HepG2 (cell line): Measurements from ENCODE around the gene RBCK1. TPM values are rescaled to one million over a fixed set of nuclear protein-coding genes. Genes with fewer than 3 reads are reported as not detected.

Source experiments
- MNT ChIP-seq: fragments of 450-650 bp; IDR thresholded peaks from 2 replicates; pipeline ENCODE4 v1.6.1; 2016
- NR0B2 ChIP-seq: sonication (generic); formaldehyde crosslinking; IDR thresholded peaks from 2 replicates; pipeline ENCODE4 v1.4.0; 2020; ENCODE audit warnings: mild to moderate bottlenecking, missing genetic modification reagents
- PHF5A ChIP-seq: IDR thresholded peaks from one replicate; pipeline ENCODE4 v1.6.1; 2018; ENCODE audit warnings: low read depth, missing genetic modification reagents; ENCODE audit not compliant: unreplicated experiment
- RAD21 ChIP-seq: fragments of 450-650 bp; formaldehyde crosslinking; IDR thresholded peaks from 2 replicates; pipeline ENCODE4 v1.5.0; 2020; ENCODE audit warnings: mild to moderate bottlenecking
- RNF2 ChIP-seq: fragments of 450-650 bp; conservative IDR thresholded peaks from 2 replicates; pipeline ENCODE4 v1.6.1; 2016; ENCODE audit warnings: low read depth
- ZFP36L2 ChIP-seq: sonication (generic); formaldehyde crosslinking; IDR thresholded peaks from 2 replicates; pipeline ENCODE4 v1.4.0; 2020; ENCODE audit warnings: missing genetic modification reagents
- ZMAT3 ChIP-seq: sonication (generic); formaldehyde crosslinking; conservative IDR thresholded peaks from 2 replicates; pipeline ENCODE4 v1.7.0; 2021; ENCODE audit warnings: missing genetic modification reagents
- ZNF512 ChIP-seq: sonication (generic); formaldehyde crosslinking; IDR thresholded peaks from 2 replicates; pipeline ENCODE4 v1.4.0; 2020; ENCODE audit warnings: mild to moderate bottlenecking, missing genetic modification reagents
- ZNF572 ChIP-seq: sonication (generic); formaldehyde crosslinking; IDR thresholded peaks from 2 replicates; pipeline ENCODE4 v1.5.1; 2020; ENCODE audit warnings: mild to moderate bottlenecking, missing genetic modification reagents
- ZNF574 ChIP-seq: sonication (generic); formaldehyde crosslinking; IDR thresholded peaks from 2 replicates; pipeline ENCODE4 v1.4.0; 2020; ENCODE audit warnings: missing genetic modification reagents
- ZNF646 ChIP-seq: sonication (generic); formaldehyde crosslinking; IDR thresholded peaks from 2 replicates; pipeline ENCODE4 v1.9.0; 2021; ENCODE audit warnings: mild to moderate bottlenecking, missing genetic modification reagents
- polyA plus RNA-seq, 8 experiments: library from polyadenylated mRNA; depleted of rRNA in 3 of 8; stranded (reverse) in 7 of 8; unstranded in 1 of 8; fragments of >200 nt; fragmentation: Illumina TruSeq in 4 of 8; extraction: Trizol in 4 of 8; gene quantifications; 2 replicates each; pipeline versions ENCODE4 v1.2.1 to v1.2.3, GENCODE V29; 2011 to 2016; ENCODE audit warnings: low read depth in 4 of 8, missing spikeins in 1 of 8, mixed read lengths in 1 of 8; ENCODE audit not compliant: insufficient read depth in 1 of 8
- total RNA-seq, 5 experiments: library from RNA; depleted of rRNA; stranded (reverse); fragments of >200 nt; fragmentation: Illumina TruSeq; extraction: Trizol; gene quantifications; 2 replicates each; pipeline ENCODE4 v1.2.3, GENCODE V29; 2016; ENCODE audit warnings: low read depth in 1 of 5
- TF ChIP-seq, protein P1 (sequence below): sonication (generic); formaldehyde crosslinking; IDR thresholded peaks from 2 replicates; pipeline ENCODE4 v1.5.0; 2020; ENCODE audit warnings: mild to moderate bottlenecking, missing genetic modification reagents

The RBCK1 gene
- total and polyA plus RNA-seq, 2 of the 13 experiments (the other 11 are each of a cell fraction or from before 2014, with no cell fraction given): 149 to 215 TPM

DNA sequence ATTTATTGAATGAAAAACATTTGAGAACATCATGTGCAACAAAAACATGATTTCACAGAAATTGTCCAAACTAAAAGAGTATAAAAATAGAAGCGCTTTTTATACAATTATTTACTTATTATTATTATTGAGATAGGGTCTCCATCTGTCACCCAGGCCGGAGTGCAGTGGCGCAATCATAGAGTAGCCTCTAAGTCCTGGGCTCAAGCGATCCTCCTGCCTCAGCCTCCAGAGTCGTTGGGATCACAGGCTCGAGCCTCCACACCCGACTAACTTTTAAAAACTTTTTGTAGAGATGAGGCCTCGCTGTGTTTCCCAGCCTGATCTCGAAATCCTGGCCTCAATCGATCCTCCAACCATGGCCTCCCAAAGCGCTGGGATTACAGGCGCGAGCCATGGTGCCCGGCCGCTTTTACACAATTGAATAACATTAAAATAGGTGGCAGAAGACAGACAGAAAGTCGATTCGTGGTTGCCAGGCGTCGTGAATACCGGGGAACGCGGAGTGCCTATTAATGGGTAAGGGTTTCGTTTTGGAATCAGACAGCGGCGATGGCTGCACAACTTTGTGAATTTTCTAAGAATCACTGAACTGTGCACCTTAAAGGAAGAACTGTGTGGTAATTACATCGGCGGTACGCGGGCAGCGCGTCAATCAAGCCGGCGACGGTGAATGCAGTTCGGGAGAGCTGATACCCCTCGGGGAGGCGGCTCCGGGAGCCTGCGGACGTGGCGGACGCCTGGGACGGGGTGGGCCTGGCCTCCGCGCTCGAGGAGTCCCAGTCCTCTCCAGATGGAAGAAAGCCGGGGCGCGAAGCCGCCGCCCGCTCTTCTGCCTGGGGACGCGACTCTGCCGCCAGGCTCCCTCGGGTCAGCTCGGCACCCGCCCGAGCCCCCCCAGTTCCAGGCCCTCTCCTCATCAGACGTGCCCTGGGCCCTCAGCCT, 53.4 kb downstream of the RBCK1 start (continued):
- no peak for TF ChIP-seq ZNF512 (CRISPR knock-in tag)
- no peak for TF ChIP-seq ZFP36L2 (CRISPR knock-in tag)
- TF ChIP-seq ZMAT3: peak; percentile 27; the same call in 1 of the 2 replicates
- no peak for TF ChIP-seq RNF2
- TF ChIP-seq RAD21 (CRISPR knock-in tag): no peak; the same call in 1 of the 2 replicates
- TF ChIP-seq MNT: no peak
- no peak for TF ChIP-seq ZNF572 (CRISPR knock-in tag)
- TF ChIP-seq, protein P1, sequence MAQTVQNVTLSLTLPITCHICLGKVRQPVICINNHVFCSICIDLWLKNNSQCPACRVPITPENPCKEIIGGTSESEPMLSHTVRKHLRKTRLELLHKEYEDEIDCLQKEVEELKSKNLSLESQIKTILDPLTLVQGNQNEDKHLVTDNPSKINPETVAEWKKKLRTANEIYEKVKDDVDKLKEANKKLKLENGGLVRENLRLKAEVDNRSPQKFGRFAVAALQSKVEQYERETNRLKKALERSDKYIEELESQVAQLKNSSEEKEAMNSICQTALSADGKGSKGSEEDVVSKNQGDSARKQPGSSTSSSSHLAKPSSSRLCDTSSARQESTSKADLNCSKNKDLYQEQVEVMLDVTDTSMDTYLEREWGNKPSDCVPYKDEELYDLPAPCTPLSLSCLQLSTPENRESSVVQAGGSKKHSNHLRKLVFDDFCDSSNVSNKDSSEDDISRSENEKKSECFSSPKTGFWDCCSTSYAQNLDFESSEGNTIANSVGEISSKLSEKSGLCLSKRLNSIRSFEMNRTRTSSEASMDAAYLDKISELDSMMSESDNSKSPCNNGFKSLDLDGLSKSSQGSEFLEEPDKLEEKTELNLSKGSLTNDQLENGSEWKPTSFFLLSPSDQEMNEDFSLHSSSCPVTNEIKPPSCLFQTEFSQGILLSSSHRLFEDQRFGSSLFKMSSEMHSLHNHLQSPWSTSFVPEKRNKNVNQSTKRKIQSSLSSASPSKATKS: no peak
- TF ChIP-seq NR0B2: 0 out of 2 replicates have a peak, but pooled peaks have one; percentile 26
- TF ChIP-seq PHF5A (CRISPR knock-in tag): no peak
- no peak for TF ChIP-seq ZNF646 (CRISPR knock-in tag)
- no peak for TF ChIP-seq ZNF574 (CRISPR knock-in tag)
